GM19438 (cell line): ENCODE data around the gene C6orf52.

Experiments used
- ATAC-seq: cut with Tn5 transposase; IDR thresholded peaks from one replicate; pipeline ENCODE4 v1.9.1; 2021; ENCODE audit warnings: low read depth; ENCODE audit not compliant: unreplicated experiment

The C6orf52 gene

DNA sequence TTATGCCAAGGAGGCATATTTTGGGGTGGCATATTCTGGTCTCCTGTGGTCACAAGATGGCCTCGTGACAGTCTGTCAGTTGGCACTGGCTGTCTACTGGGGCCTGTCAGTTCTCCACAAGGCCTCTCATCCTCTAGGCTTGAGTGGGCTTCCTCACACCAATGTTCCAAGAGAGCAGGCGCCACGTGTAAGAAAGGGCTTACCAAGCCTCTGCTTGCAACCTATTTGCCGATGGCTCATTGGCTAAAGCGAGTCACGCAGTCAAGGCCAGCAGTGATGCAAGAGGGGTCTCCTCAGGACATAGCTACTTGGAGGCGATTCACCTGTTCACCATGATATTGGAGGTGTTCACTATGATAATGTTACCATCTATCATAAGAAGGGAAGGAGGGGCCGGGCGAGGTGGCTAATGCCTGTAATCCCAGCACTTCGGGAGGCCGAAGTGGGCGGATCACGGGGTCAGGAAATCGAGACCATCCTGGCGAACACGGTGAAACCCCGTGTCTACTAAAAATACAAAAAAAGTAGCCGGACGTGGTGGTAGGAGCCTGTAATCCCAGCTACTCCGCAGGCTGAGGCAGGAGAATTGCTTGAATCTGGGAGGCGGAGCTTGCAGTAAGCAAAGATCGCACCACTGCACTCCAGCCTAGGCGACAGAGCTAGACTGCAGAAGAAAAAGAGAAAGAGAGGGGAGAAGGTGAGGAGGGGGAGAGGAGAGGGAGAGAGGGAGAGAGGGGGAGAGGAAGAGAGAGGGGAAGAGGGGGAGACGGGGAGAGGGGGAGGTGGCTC is 35.3 kb downstream of the C6orf52 start:
- no peak for ATAC-seq

- ATAC-seq = no peak
These were observed 38.8 kb downstream of the C6orf52 start for GRCh38 chr6:10655508-10656055.

DNA sequence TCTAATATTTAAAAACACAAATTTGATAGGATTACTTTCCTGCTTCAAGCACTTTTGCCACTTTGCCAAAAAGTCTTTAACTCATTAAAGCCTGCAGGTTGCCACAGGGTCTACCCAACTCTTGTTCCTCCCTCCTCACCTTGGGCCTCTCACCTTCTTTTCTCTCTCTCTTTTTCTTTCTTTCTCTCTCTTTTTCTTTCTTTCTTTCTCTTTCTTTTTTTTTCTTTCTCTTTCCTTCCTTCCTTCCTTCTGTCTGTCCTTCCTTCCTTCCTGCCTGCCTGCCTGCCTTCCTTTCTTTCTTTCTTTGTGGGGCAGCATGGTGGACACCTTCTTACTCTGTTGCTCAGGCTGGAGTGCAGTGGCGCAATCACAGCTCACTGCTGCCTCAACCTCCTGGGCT is 50.2 kb downstream of the C6orf52 start:
- ATAC-seq = no peak

DNA sequence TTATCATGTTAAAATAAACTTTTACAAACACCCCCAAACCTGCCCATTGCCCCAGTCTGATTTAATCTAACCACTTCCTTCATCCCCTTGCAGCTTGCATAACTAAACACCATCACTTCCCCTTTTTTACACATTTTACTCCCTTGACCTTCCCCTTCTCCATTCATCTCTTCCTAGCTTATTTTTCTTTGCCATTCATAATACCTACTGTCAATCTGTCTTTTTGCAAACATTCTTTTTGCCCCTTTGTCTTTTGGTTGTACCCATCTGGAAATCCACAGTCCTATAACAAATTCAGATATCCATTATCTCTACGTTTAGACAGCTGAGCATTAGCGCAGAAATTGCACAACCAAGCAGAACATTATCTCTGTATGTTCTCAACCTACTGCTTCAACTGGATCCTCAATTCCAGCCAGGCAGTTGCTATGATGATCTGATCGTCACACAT is 51.2 kb downstream of the C6orf52 start:
- ATAC-seq = peak; percentile 89

DNA sequence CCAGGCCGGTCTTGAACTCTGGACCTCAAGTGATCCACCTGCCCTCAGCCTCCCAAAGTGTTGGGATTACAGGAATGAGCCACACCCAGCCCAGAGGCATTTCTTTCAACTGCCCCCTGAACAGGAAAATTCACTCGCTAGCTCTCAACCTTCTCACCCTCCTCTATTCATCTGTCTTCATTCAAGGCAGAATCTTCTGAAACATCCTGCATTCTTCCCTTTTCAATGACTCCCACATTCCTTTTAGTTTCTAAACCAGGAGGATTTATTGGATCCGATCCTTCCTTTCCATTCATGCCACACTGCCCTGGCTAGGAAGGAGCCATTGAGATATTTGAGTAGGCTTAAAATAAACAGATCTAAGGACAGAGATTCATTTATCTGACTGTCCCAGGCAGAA is 52.9 kb downstream of the C6orf52 start:
- ATAC-seq = no peak

DNA sequence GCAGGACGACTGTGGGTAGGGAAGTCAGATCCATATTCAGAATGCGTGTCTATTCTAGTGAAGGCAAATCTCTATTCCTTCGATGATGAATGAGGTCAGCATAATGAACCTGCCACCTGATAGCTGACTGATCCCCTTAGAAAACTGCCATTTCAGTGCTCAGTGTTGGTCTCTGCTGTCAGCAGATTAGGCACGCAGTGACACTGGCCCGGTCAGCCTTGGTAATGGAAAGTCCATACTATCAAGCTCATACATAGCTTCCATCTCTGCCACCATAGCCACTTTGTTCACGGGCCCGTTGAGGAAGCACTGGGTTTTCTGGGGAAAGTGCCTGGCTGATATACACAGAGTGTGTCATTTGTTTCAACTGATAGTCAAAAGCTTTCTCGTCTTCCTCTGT is 54.0 kb downstream of the C6orf52 start:
- ATAC-seq = no peak

DNA sequence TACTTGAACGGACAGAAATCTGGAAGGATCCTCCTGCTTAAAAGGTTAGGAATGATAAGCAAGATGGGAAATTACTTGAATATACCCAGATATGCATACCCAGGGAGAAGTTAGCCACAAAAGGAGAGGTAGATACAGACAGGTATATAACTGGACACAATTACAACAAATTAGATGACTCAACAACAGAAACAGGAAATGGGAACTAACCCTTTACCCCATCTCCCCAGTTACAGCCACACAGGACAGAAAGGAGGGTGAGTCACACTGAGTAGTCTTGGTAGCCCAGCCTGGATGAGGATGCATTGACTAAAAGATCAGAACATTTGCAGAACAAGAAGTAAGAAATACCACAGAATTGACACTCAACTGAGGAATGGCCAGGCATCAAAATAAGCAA is 61.2 kb downstream of the C6orf52 start:
- ATAC-seq = no peak

DNA sequence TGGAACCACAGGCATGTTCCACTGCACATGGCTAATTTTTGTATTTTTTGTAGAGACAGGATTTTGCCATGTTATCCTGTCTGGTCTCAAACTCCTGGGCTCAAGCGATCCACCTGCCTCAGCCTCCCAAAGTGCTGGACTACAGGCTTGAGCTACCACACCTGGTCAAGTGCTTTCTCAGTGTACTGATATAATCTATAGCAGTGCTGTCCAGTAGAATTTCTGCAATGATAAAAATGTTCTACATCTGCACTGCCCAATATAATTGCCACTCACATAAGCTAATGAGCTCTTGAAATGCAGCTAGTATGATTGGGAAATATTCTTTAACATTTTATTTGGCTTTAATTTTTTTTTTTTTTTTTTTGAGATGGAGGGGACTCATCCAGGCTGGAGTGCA is 64.2 kb downstream of the C6orf52 start:
- no peak for ATAC-seq

- ATAC-seq = no peak
These were observed 66.6 kb downstream of the C6orf52 start for GRCh38 chr6:10627800-10628199.

DNA sequence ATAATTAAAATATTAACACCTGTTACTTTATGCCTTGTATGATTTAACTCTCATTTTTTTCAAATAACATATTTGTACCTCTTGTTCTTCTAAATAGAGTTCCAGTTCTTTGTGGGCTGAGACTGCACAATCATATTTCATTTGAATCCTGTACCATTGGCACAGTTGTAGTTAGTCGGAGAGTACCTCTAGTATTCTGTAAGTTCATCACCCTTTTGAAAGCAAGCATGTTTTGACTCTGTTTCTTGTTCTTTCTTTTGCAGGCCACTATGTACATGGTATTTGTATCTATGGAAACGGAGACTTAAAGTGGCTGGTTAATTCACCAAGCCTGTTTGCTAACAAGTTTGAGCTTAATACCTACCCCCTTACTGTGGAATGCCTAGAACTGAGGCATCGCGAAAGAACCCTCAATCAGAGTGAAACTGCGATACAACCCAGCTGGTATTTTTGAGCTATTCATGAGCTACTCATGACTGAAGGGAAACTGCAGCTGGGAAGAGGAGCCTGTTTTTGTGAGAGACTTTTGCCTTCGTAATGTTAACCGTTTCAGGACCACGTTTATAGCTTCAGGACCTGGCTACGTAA is 68.2 kb downstream of the C6orf52 start:
- ATAC-seq = no peak

DNA sequence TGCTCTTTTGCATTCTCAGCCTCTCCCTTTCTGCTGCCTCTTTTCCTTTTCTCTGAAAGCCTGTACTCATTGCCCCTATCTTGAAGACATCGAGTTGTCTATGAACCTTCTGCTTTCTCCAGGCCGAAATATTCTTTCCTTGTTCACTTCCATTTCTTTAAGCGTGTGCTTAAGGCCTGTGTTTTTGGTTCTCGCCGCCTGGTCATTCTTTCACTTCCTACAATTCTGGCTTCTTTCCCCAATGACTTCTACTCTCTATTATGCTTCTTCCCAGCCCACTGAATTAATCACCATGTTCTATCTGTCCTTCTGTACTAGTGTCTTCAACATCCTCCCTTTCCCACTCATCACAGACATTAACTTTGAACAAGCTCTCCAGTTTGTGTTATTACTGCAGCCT is 69.6 kb downstream of the C6orf52 start:
- ATAC-seq = no peak

DNA sequence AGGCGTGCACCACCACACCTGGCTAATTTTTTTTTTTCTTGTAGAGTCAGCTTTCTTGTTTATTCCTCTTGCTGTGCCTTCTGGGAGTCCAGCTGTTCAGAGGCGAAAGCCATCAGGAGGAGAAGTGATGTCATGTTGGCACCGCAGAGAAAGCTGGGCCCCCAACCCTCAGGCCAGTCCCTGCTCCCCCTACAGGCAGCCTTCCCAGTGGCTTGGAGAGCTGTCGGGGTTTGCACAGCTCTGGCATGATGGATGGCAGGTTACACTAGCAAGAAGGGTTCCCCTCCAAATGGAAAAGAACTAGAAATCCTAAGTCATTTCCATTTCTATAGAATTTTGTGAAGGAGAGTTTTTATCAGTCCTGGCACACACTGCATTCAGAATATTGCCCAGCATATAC is 72.6 kb downstream of the C6orf52 start:
- ATAC-seq = no peak
